ENCODE data around the gene SURF4. TPM values are rescaled to one million over a fixed set of nuclear protein-coding genes. Genes with fewer than 3 reads are reported as not detected.

Gene SURF4
- total and polyA plus RNA-seq, 9 donors: 92.3 to 143 (median 105) TPM

- Histone ChIP-seq H3K27ac (ENCODE audit: low read length) (peak within 1 kb of the TSS; percentile 96), H3K4me3 (ENCODE audit: low read length) (peak within 1 kb of the TSS; percentile 70), H3K4me1 (ENCODE audit: control insufficient read depth, insufficient read depth, low read length) (peaks cover 18% of the 10 kb centered on the region), H3K9me3 (replicated peaks; ENCODE audit: control insufficient read depth, low read depth, low read length) (no peaks in the 10 kb centered on the region), H3K27me3 (ENCODE audit: control insufficient read depth, insufficient read depth, low read length) (no peaks in the 10 kb centered on the region), H3K36me3 (ENCODE audit: control insufficient read depth, insufficient read depth, low read length) (peaks cover 28% of the 10 kb centered on the region)
- peak; percentile 93 for DNase-seq
- under 1% methylated on average over 70 of the region's 75 CpGs for WGBS (ENCODE audit: insufficient coverage)
Measured at GRCh38 chr9:133417541-133418461, 41.9 kb upstream of the SURF4 start, which contains the start of gene REXO4. Gene REXO4, minus strand, starts transcription at chr9:133418010. Its CDS starts 166 bp downstream, at chr9:133417844.

GRCh38 chr9:133415170-133415569 lies 39.3 kb upstream of the SURF4 start:
- Histone ChIP-seq H3K4me3 (ENCODE audit: low read length) (no peak overlapping the region), H3K27ac (ENCODE audit: low read length) (no peak overlapping the region), H3K9me3 (replicated peaks; ENCODE audit: control insufficient read depth, low read depth, low read length) (no peaks in the 10 kb centered on the region), H3K4me1 (ENCODE audit: control insufficient read depth, insufficient read depth, low read length) (peaks cover 18% of the 10 kb centered on the region), H3K36me3 (ENCODE audit: control insufficient read depth, insufficient read depth, low read length) (peaks cover 51% of the 10 kb centered on the region), H3K27me3 (ENCODE audit: control insufficient read depth, insufficient read depth, low read length) (no peaks in the 10 kb centered on the region)
- DNase-seq: no peak
- WGBS (ENCODE audit: insufficient coverage): no CpG with 5 or more reads among the region's 1 CpG

GRCh38 chr9:133408042-133408441 lies 32.2 kb upstream of the SURF4 start:
- WGBS (ENCODE audit: insufficient coverage): no CpG with 5 or more reads among the region's 1 CpG
- H3K27me3 ChIP-seq (ENCODE audit: control insufficient read depth, insufficient read depth, low read length): no peaks in the 10 kb centered on the region
- no peaks in the 10 kb centered on the region for H3K9me3 ChIP-seq (replicated peaks; ENCODE audit: control insufficient read depth, low read depth, low read length)
- no peak overlapping the region for H3K4me3 ChIP-seq (ENCODE audit: low read length)
- peaks cover 79% of the 10 kb centered on the region for H3K36me3 ChIP-seq (ENCODE audit: control insufficient read depth, insufficient read depth, low read length)
- H3K27ac ChIP-seq (ENCODE audit: low read length): no peak overlapping the region
- DNase-seq: no peak
- H3K4me1 ChIP-seq (ENCODE audit: control insufficient read depth, insufficient read depth, low read length): peaks cover 13% of the 10 kb centered on the region

GRCh38 chr9:133406480-133407307 lies 30.8 kb upstream of the SURF4 start:
- Histone ChIP-seq H3K4me1 (ENCODE audit: control insufficient read depth, insufficient read depth, low read length) (peaks cover 13% of the 10 kb centered on the region), H3K27ac (ENCODE audit: low read length) (peak overlapping the region; percentile 13), H3K27me3 (ENCODE audit: control insufficient read depth, insufficient read depth, low read length) (no peaks in the 10 kb centered on the region), H3K36me3 (ENCODE audit: control insufficient read depth, insufficient read depth, low read length) (peaks cover 75% of the 10 kb centered on the region), H3K9me3 (replicated peaks; ENCODE audit: control insufficient read depth, low read depth, low read length) (no peaks in the 10 kb centered on the region), H3K4me3 (ENCODE audit: low read length) (no peak overlapping the region)
- 61% methylated on average over 7 of the region's 24 CpGs for WGBS (ENCODE audit: insufficient coverage)
- DNase-seq: peak; percentile 67

DNA sequence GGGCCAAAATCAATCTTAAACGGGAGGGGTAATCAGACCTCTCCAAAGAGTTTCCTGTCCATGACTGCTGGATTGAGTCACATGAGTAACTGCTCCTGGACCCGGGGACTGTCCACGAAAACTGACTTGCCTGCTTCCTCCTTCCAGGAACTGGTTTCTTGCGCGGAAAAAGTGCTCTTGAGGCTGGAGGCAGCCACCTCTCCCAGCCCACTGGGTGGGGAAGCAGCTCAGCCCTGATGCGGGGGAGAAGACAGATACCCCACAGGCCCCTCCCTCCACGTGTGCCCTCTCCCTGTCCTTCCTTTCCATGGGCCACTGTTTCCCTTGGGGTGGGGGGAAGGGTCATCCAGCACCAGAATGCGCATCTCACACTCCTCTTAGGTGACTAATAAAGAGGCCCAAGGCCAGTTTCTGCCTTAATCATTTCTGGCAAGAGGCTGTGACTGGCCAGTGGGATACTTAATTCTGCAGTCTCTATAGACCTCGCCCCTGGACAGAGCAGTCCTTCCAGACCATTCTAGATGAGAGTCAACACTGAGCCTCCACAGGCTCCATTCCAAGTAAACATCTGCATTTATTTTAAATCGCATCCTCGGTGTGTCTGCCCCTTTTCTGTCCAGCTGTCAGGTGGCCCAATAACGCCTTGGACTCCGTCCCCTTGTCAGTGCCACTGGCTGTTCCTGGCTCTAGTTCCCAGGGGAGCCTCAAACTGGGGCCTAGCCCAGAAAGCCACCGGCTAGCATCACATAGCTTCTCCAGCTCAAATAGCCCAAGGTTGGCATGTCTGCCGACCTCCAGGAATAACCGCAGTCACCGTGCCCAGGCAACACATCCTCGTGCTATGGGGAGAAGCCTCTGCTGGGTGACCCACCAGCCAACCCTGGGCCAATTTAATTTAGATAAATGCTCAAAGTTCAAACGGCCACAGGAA lies 29.9 kb upstream of the SURF4 start:
- Histone ChIP-seq H3K27me3 (ENCODE audit: control insufficient read depth, insufficient read depth, low read length) (no peaks in the 10 kb centered on the region), H3K9me3 (replicated peaks; ENCODE audit: control insufficient read depth, low read depth, low read length) (no peaks in the 10 kb centered on the region), H3K36me3 (ENCODE audit: control insufficient read depth, insufficient read depth, low read length) (peaks cover 68% of the 10 kb centered on the region), H3K4me3 (ENCODE audit: low read length) (no peak overlapping the region), H3K27ac (ENCODE audit: low read length) (peak overlapping the region; percentile 69), H3K4me1 (ENCODE audit: control insufficient read depth, insufficient read depth, low read length) (peaks cover 13% of the 10 kb centered on the region)
- WGBS (ENCODE audit: insufficient coverage): 43% methylated on average over 10 of the region's 19 CpGs
- DNase-seq: peak; percentile 89

- H3K27me3 ChIP-seq (ENCODE audit: control insufficient read depth, insufficient read depth, low read length): no peaks in the 10 kb centered on the region
- 87% methylated on average over 2 of the region's 12 CpGs for WGBS (ENCODE audit: insufficient coverage)
- no peak for DNase-seq
- no peak overlapping the region for H3K27ac ChIP-seq (ENCODE audit: low read length)
- no peaks in the 10 kb centered on the region for H3K9me3 ChIP-seq (replicated peaks; ENCODE audit: control insufficient read depth, low read depth, low read length)
- H3K4me1 ChIP-seq (ENCODE audit: control insufficient read depth, insufficient read depth, low read length): peaks cover 13% of the 10 kb centered on the region
- no peak overlapping the region for H3K4me3 ChIP-seq (ENCODE audit: low read length)
- H3K36me3 ChIP-seq (ENCODE audit: control insufficient read depth, insufficient read depth, low read length): peaks cover 59% of the 10 kb centered on the region
Measured at GRCh38 chr9:133404454-133405002, 28.7 kb upstream of the SURF4 start.

DNA sequence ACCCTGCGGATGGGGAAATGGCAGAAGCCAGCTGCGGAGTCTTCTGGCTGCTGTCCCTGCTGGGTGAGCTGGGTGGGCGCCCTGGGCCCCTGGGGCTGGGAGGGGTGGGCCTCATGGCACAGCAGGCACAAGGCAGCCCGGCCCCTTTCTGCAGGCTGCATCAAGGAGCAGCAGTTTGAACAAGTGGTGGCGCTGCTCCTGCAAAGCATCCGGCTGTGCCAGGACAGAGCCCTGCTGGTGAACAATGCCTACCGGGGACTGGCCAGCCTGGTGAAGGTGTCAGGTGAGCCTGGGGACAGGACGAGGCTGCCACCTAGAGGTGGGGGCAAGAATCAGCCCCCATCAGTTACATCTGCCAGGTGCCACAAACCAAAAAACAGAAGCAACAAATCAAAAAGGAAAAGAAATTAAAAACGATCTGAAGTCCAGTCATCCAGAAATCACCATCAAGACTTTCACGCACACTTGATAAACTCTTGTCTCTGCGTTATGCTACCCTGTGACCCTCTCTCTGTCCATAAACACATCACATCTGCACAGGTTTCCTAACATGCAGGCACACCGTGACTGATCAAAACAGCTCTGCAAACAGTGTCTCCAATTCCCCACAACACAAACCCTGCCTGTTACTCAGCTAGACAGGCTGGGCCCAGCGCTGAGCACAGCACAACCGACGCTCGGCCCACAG lies 28.1 kb upstream of the SURF4 start:
- Histone ChIP-seq H3K36me3 (ENCODE audit: control insufficient read depth, insufficient read depth, low read length) (peaks cover 57% of the 10 kb centered on the region), H3K4me1 (ENCODE audit: control insufficient read depth, insufficient read depth, low read length) (peaks cover 13% of the 10 kb centered on the region), H3K9me3 (replicated peaks; ENCODE audit: control insufficient read depth, low read depth, low read length) (no peaks in the 10 kb centered on the region), H3K4me3 (ENCODE audit: low read length) (no peak overlapping the region), H3K27ac (ENCODE audit: low read length) (no peak overlapping the region), H3K27me3 (ENCODE audit: control insufficient read depth, insufficient read depth, low read length) (no peaks in the 10 kb centered on the region)
- no peak for DNase-seq
- 69% methylated on average over 15 of the region's 16 CpGs for WGBS (ENCODE audit: insufficient coverage)

DNA sequence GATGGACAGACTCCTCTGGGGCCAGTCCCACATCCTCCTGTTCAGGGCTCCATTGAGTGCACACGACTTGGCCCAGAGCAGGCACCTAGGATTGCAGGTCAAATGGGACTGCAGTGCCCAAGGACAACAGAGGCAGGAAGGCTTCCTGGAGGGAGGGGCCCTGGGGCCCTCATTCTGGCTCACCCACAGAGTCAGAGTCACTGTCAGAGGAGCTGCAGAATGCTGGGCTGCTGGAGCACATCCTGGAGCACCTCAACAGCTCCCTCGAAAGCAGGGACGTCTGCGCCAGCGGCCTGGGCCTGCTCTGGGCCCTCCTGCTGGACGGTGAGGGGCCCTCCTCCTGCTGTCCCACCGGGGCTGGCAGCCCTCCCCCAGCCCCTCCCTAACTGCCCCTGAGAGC lies 26.8 kb upstream of the SURF4 start:
- Histone ChIP-seq H3K27me3 (ENCODE audit: control insufficient read depth, insufficient read depth, low read length) (peaks cover 4% of the 10 kb centered on the region), H3K27ac (ENCODE audit: low read length) (no peak overlapping the region), H3K9me3 (replicated peaks; ENCODE audit: control insufficient read depth, low read depth, low read length) (no peaks in the 10 kb centered on the region), H3K36me3 (ENCODE audit: control insufficient read depth, insufficient read depth, low read length) (peaks cover 53% of the 10 kb centered on the region), H3K4me3 (ENCODE audit: low read length) (no peak overlapping the region), H3K4me1 (ENCODE audit: control insufficient read depth, insufficient read depth, low read length) (peaks cover 13% of the 10 kb centered on the region)
- 83% methylated on average over 5 of the region's 7 CpGs for WGBS (ENCODE audit: insufficient coverage)
- DNase-seq: no peak

DNA sequence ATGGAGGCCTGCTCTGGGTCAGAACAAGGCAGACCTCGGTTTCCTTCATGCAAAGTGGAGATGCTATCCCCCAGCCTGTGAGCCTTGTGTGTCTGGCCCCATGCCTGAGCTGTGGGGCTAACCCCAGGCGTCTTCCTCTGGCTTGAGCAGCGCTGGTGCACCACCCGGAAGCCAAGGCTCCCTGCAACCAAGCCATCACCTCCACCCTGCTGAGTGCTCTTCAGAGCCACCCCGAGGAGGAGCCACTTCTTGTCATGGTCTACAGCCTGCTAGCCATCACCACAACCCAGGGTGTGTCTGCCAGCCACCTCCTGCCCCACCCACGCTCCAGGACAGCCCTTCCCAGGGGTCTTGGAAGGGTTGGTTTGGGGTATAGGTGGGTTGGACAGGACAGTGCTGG lies 25.7 kb upstream of the SURF4 start:
- DNase-seq: no peak
- H3K36me3 ChIP-seq (ENCODE audit: control insufficient read depth, insufficient read depth, low read length): peaks cover 44% of the 10 kb centered on the region
- peaks cover 15% of the 10 kb centered on the region for H3K27me3 ChIP-seq (ENCODE audit: control insufficient read depth, insufficient read depth, low read length)
- H3K4me3 ChIP-seq (ENCODE audit: low read length): no peak overlapping the region
- H3K27ac ChIP-seq (ENCODE audit: low read length): no peak overlapping the region
- 87% methylated on average over 4 of the region's 6 CpGs for WGBS (ENCODE audit: insufficient coverage)
- H3K4me1 ChIP-seq (ENCODE audit: control insufficient read depth, insufficient read depth, low read length): peaks cover 11% of the 10 kb centered on the region
- H3K9me3 ChIP-seq (replicated peaks; ENCODE audit: control insufficient read depth, low read depth, low read length): no peaks in the 10 kb centered on the region
